Muscle layer of colon (tissue), 2 donors: Measurements from ENCODE around the gene PRXL2A.

Experiments used
- H3K27ac ChIP-seq: one replicate; pipeline ENCODE4 v1.7.0; 2013; ENCODE audit warnings: low read depth, mild to moderate bottlenecking, low read length, moderate library complexity
- H3K27me3 ChIP-seq, 2 donors: one replicate each; pipeline ENCODE4 v1.7.0; 2013; ENCODE audit warnings: low read length in 2 of 2, mild to moderate bottlenecking in 2 of 2; ENCODE audit not compliant: insufficient read depth in 2 of 2, control insufficient read depth in 1 of 2
- H3K36me3 ChIP-seq: one replicate; pipeline ENCODE4 v1.7.0; 2013; ENCODE audit warnings: mild to moderate bottlenecking, low read length; ENCODE audit not compliant: insufficient read depth
- H3K4me1 ChIP-seq: one replicate; pipeline ENCODE4 v1.7.0; 2013; ENCODE audit warnings: mild to moderate bottlenecking, low read length; ENCODE audit not compliant: insufficient read depth
- H3K4me3 ChIP-seq, 2 donors: one replicate each; pipeline ENCODE4 v1.7.0; 2013; ENCODE audit warnings: low read length in 2 of 2, low read depth in 1 of 2, mild to moderate bottlenecking in 1 of 2, moderate library complexity in 1 of 2
- H3K9ac ChIP-seq: one replicate; pipeline ENCODE4 v1.7.0; 2013; ENCODE audit warnings: low read length
- H3K9me3 ChIP-seq: one replicate; pipeline ENCODE4 v1.7.0; 2013; ENCODE audit warnings: mild to moderate bottlenecking, low read length
- donor health status: abdominal sarcoma.
- donor health status: Adenocarcinoma of cecum.

Gene PRXL2A

GRCh38 chr10:80394358-80394916, 13.9 kb upstream of the PRXL2A start:
- Histone ChIP-seq H3K4me1 (no peaks in the 10 kb centered on the region), H3K36me3 (no peaks in the 10 kb centered on the region), H3K27ac (no peak overlapping the region)

GRCh38 chr10:80397014-80397413, 11.3 kb upstream of the PRXL2A start:
- Histone ChIP-seq H3K27ac (no peak overlapping the region), H3K9me3 (no peaks in the 10 kb centered on the region), H3K4me1 (no peaks in the 10 kb centered on the region), H3K4me3 (no peak overlapping the region), H3K36me3 (no peaks in the 10 kb centered on the region), H3K9ac (no peak overlapping the region), H3K27me3 (no peaks in the 10 kb centered on the region)

More at GRCh38 chr10:80394358-80394916, 13.9 kb upstream of the PRXL2A start:
- no peaks in the 10 kb centered on the region for H3K27me3 ChIP-seq
- no peak overlapping the region for H3K4me3 ChIP-seq
- H3K9me3 ChIP-seq, result no peaks in the 10 kb centered on the region
- H3K9ac ChIP-seq, result no peak overlapping the region

GRCh38 chr10:80400136-80400804, 8.1 kb upstream of the PRXL2A start:
- H3K27me3 ChIP-seq, result no peaks in the 10 kb centered on the region
- no peak overlapping the region for H3K27ac ChIP-seq
- H3K4me1 ChIP-seq, result no peaks in the 10 kb centered on the region
- H3K36me3 ChIP-seq, result no peaks in the 10 kb centered on the region
- no peak overlapping the region for H3K4me3 ChIP-seq
- no peak overlapping the region for H3K9ac ChIP-seq
- H3K9me3 ChIP-seq, result no peaks in the 10 kb centered on the region

GRCh38 chr10:80405035-80405434, 3.3 kb upstream of the PRXL2A start:
- Histone ChIP-seq H3K9ac (no peak overlapping the region), H3K36me3 (no peaks in the 10 kb centered on the region), H3K27me3 (no peaks in the 10 kb centered on the region), H3K4me1 (peaks cover 15% of the 10 kb centered on the region), H3K9me3 (no peaks in the 10 kb centered on the region), H3K27ac (no peak overlapping the region), H3K4me3 (no peak overlapping the region)

GRCh38 chr10:80405626-80406025, 2.7 kb upstream of the PRXL2A start:
- Histone ChIP-seq H3K27me3 (no peaks in the 10 kb centered on the region), H3K27ac (no peak overlapping the region), H3K4me1 (peaks cover 20% of the 10 kb centered on the region), H3K9ac (no peak overlapping the region), H3K4me3 (no peak overlapping the region), H3K36me3 (no peaks in the 10 kb centered on the region), H3K9me3 (no peaks in the 10 kb centered on the region)

GRCh38 chr10:80406204-80406603, 2.1 kb upstream of the PRXL2A start:
- H3K27ac ChIP-seq, result no peak overlapping the region
- H3K9ac ChIP-seq, result no peak overlapping the region
- H3K9me3 ChIP-seq, result no peaks in the 10 kb centered on the region
- H3K36me3 ChIP-seq, result no peaks in the 10 kb centered on the region
- peaks cover 26% of the 10 kb centered on the region for H3K4me1 ChIP-seq
- no peaks in the 10 kb centered on the region for H3K27me3 ChIP-seq
- H3K4me3 ChIP-seq, result no peak overlapping the region

GRCh38 chr10:80407812-80408241, 524 bp upstream of the PRXL2A start:
- Histone ChIP-seq H3K9ac (peak overlapping the region; percentile 66), H3K36me3 (no peaks in the 10 kb centered on the region), H3K27me3 (no peaks in the 10 kb centered on the region)

GRCh38 chr10:80409121-80409520, 770 bp downstream of the PRXL2A start:
- Histone ChIP-seq H3K9ac (peak overlapping the region; percentile 59), H3K27me3 (no peaks in the 10 kb centered on the region), H3K9me3 (no peaks in the 10 kb centered on the region), H3K27ac (peak overlapping the region; percentile 61), H3K36me3 (no peaks in the 10 kb centered on the region), H3K4me1 (peaks cover 54% of the 10 kb centered on the region), H3K4me3 (peak overlapping the region; percentile 72 to 75)

More at GRCh38 chr10:80407812-80408241, 524 bp upstream of the PRXL2A start:
- Histone ChIP-seq H3K27ac (peak overlapping the region; percentile 61), H3K4me1 (peaks cover 41% of the 10 kb centered on the region), H3K9me3 (no peaks in the 10 kb centered on the region), H3K4me3 (peak overlapping the region; percentile 72 to 75)

GRCh38 chr10:80410122-80410521, 1.8 kb downstream of the PRXL2A start:
- Histone ChIP-seq H3K27ac (peak overlapping the region; percentile 61), H3K9me3 (no peaks in the 10 kb centered on the region), H3K4me3 (peak overlapping the region in 1 of 2 donors; percentile 13), H3K4me1 (peaks cover 63% of the 10 kb centered on the region), H3K36me3 (no peaks in the 10 kb centered on the region), H3K9ac (no peak overlapping the region), H3K27me3 (no peaks in the 10 kb centered on the region)

GRCh38 chr10:80410578-80411145, 2.3 kb downstream of the PRXL2A start:
- peaks cover 68% of the 10 kb centered on the region for H3K4me1 ChIP-seq
- peak overlapping the region; percentile 35 for H3K27ac ChIP-seq
- no peaks in the 10 kb centered on the region for H3K9me3 ChIP-seq
- no peaks in the 10 kb centered on the region for H3K27me3 ChIP-seq
- no peaks in the 10 kb centered on the region for H3K36me3 ChIP-seq
- peak overlapping the region in 1 of 2 donors; percentile 13 for H3K4me3 ChIP-seq
- H3K9ac ChIP-seq, result no peak overlapping the region

GRCh38 chr10:80411267-80411668, 2.9 kb downstream of the PRXL2A start:
- Histone ChIP-seq H3K4me1 (peaks cover 74% of the 10 kb centered on the region), H3K27ac (no peak overlapping the region), H3K27me3 (no peaks in the 10 kb centered on the region), H3K9ac (no peak overlapping the region), H3K36me3 (no peaks in the 10 kb centered on the region), H3K9me3 (no peaks in the 10 kb centered on the region), H3K4me3 (no peak overlapping the region)
